ENCODE results near the gene RNF207.
A peak's percentile ranks its signal among the peaks of the same experiment; 100 is the strongest.

RNF207 gene

DNA sequence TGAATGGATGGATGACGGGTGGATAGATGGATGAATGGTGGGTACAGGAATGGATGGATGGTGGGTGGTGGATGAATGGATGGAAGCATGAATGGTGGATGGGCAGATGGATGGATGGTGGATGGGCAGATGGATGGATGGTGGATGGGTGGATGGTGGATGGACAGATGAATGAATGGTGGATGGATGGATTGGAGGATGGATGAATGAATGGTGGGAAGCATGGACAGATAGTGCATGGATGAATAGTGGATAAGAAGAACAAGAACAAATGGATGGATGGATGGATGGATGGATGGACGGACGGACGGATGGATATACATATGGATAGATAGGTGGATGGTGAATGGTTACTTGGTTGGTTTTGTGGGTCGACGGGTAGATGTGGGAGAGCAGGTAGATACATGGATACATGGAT is 30.5 kb upstream of the RNF207 start:
- no peak for DNase-seq

DNA sequence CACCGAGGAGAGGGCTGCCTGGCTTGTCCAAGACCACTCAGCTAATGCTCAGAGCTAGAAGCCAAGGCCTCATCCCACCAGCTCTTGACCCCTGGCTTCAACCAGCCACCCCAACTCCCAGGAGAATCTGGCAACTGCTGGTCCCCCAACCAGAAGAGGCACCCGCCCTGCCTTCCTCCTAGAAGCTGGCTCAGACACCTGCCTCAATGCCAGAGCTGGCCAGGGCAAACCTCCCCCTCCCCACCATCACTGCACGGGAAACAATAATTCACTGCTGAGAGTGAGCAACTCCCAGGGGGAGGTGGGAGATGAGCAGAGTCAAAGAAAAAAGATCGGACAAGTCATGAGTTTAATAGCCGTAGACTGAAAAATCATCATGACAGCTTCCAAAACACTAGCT is 29.1 kb upstream of the RNF207 start:
- DNase-seq: no peak

DNA sequence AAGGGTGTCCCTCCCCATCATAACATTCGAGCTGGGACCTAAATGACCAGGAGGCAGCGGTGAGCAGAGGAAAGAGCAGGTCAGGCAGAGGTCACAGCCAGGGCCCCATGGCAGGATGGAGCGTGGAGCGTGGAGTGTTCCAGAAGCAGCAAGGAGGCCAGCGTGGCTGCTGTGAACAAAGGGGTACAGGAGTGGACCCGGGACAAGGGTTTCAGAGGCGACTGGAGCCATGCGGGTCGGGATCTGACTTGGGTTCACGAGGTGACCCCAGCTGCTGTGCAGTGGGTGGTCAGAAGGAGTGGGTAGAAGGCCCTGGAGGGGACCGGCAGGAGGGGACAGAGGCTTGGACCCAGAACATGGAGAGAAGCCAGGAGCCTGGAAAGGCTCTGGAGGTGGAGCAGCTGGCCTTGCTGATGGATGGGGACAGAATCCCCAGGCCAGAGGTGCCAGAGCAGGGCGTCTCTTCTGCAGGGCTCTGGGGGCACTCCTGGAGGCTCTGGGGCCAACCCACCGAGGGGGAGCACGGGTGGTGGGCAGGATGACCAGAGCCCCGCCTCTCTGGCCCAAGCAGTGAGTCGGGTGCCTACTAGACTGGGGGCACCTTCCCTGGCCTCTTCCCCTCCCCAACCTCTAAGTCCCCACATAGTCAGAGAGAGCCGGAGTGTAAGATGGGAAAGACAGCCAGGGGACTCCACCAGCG is 28.1 kb upstream of the RNF207 start:
- DNase-seq: no peak

DNA sequence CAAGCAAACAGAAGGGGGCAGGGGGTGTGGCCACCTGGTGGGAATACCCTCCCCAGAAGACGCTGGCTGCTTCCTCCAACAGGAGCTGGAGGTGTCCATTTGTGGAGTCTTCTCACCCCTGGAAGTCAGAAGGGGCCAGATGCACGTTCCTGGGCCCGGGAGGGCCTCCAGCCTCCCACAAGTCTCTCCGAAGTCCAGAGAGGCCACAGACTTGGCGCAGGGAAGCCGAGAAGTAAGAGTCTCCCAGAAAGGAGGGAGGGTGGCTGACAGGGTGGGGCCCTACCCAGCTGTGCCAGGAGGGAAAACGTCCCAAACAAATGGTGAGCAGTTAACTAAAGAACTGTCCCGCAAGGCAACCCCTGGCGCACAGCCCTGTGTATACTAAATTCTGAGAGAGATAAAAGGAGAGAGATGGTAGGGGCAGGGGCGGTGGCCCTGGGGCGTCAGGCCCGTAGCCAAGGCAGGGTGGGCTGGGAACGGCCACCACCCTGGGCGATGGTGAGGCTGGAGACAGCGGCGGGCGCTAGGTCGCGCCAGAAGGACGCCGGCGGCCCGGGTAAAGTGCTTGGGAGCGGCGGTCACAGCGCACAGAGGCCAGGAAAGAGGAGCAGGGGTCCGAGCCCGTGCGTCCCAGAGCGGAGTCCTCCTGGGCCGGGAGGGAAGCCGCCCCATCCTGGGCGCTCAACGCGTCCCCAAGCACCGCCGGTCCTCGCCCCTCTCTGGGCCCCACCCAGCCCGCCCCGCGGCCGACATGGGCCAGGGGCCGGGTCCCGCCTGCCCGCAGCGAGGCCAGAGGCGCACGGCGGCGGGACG is 27.0 kb upstream of the RNF207 start:
- DNase-seq: no peak

GRCh38 chr1:6179564-6180175 is 26.2 kb upstream of the RNF207 start:
- DNase-seq: no peak

- no peak for DNase-seq
Observed at GRCh38 chr1:6180268-6180706, 25.6 kb upstream of the RNF207 start, which contains the start of gene CHD5. Gene CHD5, minus strand, starts transcription at chr1:6180321. Its CDS starts 298 bp downstream, at chr1:6180023.

DNA sequence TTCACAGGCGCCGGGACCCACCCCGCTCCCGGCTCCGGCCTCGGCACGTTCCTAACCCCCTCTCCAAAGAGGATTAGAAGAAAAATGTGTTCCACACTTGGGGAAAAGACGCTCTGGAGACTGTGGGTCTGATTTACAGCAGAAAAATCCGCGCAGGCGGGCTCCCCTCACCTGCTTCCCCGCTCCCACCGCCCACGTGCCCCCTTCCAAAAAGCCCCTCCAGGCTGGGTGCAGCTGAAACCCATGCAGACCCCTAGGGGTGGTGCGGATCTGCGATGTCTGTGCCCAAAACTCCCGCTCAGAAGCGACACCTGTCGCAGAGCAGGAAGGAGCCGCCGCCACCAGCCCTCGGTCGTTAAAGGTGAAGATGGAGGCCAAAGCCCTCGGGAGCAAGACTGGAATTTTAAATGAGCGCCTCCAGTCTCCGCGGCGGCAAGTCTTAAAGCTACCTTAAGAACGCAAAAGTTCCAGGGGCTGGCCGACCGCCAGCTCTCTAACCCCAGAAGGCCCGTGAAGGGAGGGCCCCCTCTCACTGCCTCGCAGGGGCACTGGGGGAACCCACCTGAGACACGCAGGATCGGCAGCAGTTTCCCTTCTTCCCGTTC is 25.1 kb upstream of the RNF207 start:
- DNase-seq: no peak

GRCh38 chr1:6181347-6181770 is 24.6 kb upstream of the RNF207 start:
- DNase-seq: no peak

DNA sequence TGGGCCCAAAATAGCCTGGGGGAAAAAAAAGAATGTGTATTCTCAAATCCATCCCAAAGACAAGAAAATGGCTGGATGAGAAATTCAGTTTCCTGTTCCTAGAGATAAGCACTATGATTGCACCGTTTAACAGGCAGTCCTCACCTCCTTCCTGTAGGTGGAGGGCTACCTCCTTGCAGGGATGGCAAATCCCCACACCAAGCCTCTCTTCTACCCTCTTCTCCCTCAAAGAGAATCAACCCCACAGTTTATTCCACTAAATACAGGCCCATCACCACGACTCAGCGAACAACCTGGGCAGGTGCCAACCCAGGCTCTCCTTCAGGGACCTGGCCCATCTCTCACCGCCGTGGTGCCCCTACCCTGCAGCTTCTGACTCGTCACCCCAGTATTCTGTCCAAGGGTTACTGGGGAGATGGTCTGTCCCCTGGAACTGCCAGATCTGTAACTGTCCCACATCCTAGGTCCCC is 22.4 kb upstream of the RNF207 start:
- DNase-seq: no peak

- DNase-seq: no peak
Observed at GRCh38 chr1:6184083-6184783, 21.7 kb upstream of the RNF207 start.

DNA sequence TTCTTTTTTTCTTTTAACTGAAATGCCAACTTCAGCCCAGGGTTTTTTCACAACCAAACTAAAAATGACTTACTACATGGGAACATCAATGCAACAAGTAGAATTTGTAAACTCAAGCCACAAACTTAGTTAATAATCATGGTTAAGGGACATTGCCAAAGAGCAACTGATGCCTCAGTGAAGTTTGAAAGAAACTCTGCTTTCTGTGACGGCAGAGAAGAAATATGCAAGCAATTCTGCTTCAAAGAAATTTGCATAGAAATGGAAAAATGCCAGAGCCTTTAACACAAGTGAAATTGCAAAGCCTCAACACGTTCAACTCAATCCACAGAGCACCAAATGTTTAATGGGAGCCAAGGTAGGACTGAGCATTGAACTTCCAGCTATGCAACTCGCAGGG is 20.8 kb upstream of the RNF207 start:
- DNase-seq: no peak

DNA sequence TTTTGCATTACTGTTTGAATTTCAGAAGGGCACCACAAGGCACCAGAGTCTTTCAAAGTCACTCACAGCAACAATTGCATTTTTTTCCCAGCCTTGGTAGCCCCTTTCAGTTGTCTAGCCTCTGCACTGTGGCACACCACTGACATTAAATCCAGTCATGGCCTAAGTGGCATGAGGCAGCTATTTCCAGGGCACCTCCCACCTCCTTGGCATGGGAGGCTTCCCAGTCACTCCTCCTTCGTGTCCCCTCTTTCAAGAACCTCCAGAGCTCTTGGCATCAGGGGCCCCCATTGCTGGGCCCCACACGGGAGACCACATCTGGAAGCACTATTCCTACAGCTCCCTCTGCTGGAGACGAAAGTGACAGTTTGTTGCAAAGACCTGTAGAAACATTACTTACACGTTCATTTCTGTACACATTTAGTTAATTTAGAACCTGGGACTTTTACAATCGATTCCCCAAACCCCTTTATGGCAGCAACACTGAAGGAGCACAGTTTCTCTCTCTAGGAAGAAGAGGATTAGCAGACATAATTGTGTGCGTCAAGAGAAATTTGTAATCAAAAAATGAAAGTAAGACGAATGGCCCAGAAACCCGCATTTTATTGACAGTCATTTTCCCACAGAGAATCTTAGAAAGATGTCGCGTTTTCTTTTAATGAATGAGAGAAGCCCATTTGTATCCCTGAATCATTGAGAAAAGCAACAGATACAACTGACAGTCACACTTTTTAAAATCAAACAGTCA is 20.1 kb upstream of the RNF207 start:
- DNase-seq: no peak

GRCh38 chr1:6188466-6188865 is 17.5 kb upstream of the RNF207 start:
- DNase-seq: no peak

GRCh38 chr1:6191968-6192367 is 14.0 kb upstream of the RNF207 start:
- DNase-seq: no peak

GRCh38 chr1:6197746-6198427 is 8.0 kb upstream of the RNF207 start:
- DNase-seq: no peak

DNA sequence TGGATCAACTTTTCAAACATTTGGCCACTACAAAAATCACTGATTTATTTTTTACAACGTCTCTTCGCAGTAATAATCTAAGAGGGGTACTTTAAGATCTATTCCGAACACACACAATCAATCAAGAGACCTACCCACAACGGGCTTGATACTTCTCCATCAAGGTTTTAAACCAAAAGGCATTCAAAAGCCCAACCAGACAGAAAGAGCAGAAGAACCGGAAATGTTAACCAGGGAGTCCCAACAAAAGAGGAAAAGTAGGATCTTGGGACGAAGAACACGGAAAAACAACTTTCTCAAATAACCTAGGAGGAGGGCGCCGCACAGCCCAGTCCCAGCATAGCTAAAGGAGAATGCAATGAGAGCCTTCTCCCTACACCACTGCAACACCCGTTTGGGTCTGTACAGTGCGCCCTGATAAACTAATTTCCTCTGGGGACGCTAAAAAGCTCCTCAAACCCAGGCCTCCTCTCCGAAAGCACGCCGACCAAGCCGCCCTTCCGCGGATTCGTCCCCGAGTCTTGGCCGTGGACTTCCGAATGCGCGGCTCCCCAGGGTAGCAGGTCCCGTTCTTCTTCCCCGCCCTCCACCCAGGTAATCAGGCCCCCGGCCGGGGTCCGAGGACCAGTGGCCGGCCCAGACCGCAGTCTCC is 7.1 kb upstream of the RNF207 start:
- no peak for DNase-seq

DNA sequence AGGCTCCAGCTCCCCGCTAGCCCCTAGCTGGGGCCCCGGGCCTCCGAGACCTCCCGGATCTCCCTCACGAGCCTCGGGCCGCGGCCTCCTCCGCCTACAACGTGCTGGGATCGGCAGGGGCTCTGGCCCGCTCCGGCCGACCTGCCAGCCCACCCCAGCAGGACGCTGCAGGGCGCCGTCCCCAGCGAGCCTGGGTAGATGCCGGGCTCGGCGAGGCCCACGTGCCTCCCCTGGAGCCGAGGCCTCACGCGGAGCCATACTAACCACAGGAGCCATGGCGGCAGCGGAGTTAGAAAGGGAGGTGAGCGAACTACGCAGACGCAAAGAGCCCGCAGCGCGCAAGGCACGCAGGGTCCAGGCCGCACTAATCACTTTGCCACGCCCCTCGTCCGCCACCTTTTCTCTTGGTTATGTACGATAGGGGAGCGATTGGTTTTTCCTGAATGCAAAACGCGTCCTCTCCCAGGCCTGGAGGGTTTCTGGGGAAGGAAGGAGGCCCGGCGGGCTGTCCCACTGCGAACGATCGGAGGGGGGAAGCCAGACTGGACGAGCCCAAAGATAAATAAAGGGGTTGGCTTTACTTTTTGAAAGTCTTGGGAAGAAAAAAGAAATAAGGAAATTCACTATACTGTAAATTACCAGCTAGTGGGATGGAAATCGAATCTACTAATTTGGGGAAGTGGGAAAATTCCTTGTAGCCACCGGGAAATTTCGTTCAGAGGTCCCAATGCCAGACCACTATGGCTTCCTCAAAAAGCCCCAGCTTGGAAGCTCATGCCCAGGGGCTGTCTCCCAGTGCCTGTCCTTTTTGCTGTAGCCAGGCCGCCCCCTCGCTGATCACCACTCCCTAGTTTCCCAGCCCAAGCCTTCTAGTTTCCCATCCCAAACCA is 6.4 kb upstream of the RNF207 start, which contains the start of gene RPL22:
RPL22 (minus strand) TSS at position 298 of the 890 bp plus-strand sequence; CDS start at position 276, 22 bp downstream.
- DNase-seq: peak; percentile 98

- peak; percentile 33 for DNase-seq
Observed at GRCh38 chr1:6200188-6200809, 5.6 kb upstream of the RNF207 start.

- DNase-seq: no peak
Observed at GRCh38 chr1:6202256-6202655, 3.7 kb upstream of the RNF207 start.

Data from NCI-H2029 (cell line).